ENCODE measurements around the gene MEGF6.

Gene MEGF6

DNA sequence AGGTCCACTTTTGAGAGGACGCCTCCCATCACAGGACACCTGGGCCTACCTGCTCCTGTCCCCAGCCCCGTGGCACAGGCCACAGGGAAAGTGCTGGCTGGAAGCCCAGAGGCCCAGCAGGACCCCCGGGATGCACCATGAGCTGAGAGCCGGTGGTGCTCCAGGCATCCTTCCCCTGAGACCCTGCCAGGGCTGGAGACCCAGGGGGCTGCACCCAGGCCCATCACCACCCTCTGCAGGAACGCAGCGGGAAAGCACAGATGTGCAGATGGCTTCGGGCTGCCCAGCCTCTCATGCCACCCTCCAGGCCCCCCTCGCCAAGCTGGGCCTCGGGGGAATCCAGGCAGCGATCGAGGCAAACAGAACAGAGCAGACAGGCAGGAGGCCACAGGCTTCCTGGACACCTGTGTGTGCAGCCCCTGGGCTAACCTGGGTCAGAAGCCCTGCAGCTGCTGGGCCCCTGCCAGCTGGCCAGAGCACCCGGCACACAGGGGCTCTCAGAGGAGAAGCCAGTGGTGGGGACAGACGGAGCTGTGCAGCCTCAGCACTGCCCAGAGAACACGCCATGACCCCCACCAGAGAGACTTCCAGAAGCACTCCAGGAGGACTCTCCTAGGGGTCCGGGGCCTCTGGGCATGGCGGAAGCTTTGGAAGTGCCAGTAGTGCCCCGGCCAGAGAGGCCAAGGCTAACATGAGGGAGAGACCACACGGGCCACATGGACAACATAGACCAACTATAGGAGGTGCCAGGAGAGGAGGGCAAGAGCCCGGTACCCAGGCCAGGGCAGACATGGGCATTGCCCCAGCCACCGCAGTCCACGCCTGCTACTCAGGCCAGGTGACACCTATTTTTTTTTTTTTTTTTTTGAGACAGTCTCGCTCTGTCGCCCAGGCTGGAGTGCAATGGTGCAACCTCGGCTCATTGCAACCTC, 85.5 kb downstream of the MEGF6 start:
- Histone ChIP-seq H2BK12ac (ENCODE audit: low read length in 2 of 2) (no peak overlapping the region), H3K27me3 (ENCODE audit: control insufficient read depth in 1 of 2, insufficient read depth in 1 of 2, low read length in 2 of 2) (peaks cover 3 to 77% of the 10 kb centered on the region in 2 experiments), H2BK120ac (ENCODE audit: low read depth, low read length) (no peak overlapping the region), H3K23ac (ENCODE audit: low read length in 2 of 2) (no peak overlapping the region), H4K91ac (ENCODE audit: low read length) (no peak overlapping the region), H3K36me3 (ENCODE audit: control insufficient read depth in 1 of 2, insufficient read depth in 2 of 2, low read depth in 1 of 2, low read length in 2 of 2) (no peaks in the 10 kb centered on the region), H3K9me3 (ENCODE audit: control insufficient read depth, low read length) (no peaks in the 10 kb centered on the region), H2BK15ac (ENCODE audit: low read depth, poor library complexity, severe bottlenecking) (no peak overlapping the region), H3K4me3 (ENCODE audit: insufficient read depth in 1 of 2, low read depth in 1 of 2, low read length in 2 of 2) (no peak overlapping the region), H3K9ac (ENCODE audit: low read length) (no peak overlapping the region), H3K4me1 (ENCODE audit: control insufficient read depth, insufficient read depth, low read depth, low read length) (peaks cover 18% of the 10 kb centered on the region), H2AFZ (ENCODE audit: low read depth, low read length) (no peak overlapping the region), H3K79me1 (replicated peaks; ENCODE audit: low read length, poor library complexity, severe bottlenecking) (no peaks in the 10 kb centered on the region), H3K4ac (ENCODE audit: low read depth in 1 of 2, low read length in 2 of 2) (no peak overlapping the region), H2BK5ac (ENCODE audit: low read depth, low read length, poor library complexity, severe bottlenecking) (no peak overlapping the region), H3K14ac (ENCODE audit: low read length in 2 of 2) (no peak overlapping the region), H3K4me2 (ENCODE audit: low read length, poor library complexity, severe bottlenecking) (no peak overlapping the region), H3K18ac (ENCODE audit: low read depth in 1 of 2, low read length in 2 of 2) (no peak overlapping the region), H3K27ac (ENCODE audit: low read length, poor library complexity, severe bottlenecking) (no peak overlapping the region), H2AK5ac (ENCODE audit: low read length, severe bottlenecking) (no peak overlapping the region), H4K8ac (ENCODE audit: low read length) (no peak overlapping the region)
- WGBS: 90% methylated on average over 24 of the region's 24 CpGs
- no peak for DNase-seq

DNA sequence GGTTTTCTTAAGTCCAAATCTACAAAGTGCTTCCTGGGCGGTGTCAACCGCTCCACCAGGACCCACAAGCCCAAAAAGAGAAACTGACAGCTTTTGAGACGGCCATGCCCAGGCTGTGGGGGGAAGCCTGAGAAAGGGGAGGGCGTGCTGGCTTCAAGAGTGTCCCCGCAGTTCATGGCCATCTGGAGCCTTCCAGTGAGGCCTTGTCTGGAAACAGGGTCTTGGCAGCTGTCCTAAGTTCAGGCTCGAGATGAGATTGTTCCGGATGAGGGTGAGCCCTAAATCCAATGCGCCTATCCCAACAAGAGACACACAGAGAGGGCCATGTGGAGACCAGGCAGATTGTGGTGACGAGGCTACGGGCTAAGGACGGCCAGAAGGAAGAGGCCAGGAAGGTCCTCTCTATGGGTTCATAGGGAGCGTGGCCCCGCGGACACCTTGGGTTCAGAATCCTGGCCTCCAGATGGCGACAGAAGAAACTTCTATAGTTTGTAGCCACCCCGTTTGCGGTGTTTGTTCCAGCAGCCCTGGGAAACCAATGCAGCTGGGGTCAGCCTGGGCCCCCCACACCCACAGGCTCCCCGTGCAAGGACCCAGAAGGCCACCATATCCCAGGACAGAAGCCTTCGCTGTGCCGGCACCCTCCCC, 86.6 kb downstream of the MEGF6 start:
- Histone ChIP-seq H3K36me3 (ENCODE audit: control insufficient read depth in 1 of 2, insufficient read depth in 2 of 2, low read depth in 1 of 2, low read length in 2 of 2) (peaks cover 0 to 3% of the 10 kb centered on the region in 2 experiments), H3K23ac (ENCODE audit: low read length in 2 of 2) (no peak overlapping the region), H3K27ac (ENCODE audit: low read length, poor library complexity, severe bottlenecking) (no peak overlapping the region), H2BK15ac (ENCODE audit: low read depth, poor library complexity, severe bottlenecking) (no peak overlapping the region), H3K4me3 (ENCODE audit: insufficient read depth in 1 of 2, low read depth in 1 of 2, low read length in 2 of 2) (no peak overlapping the region), H3K9me3 (ENCODE audit: control insufficient read depth, low read length) (no peaks in the 10 kb centered on the region), H3K4ac (ENCODE audit: low read depth in 1 of 2, low read length in 2 of 2) (no peak overlapping the region), H3K27me3 (ENCODE audit: control insufficient read depth in 1 of 2, insufficient read depth in 1 of 2, low read length in 2 of 2) (peaks cover 0 to 66% of the 10 kb centered on the region in 2 experiments), H3K18ac (ENCODE audit: low read depth in 1 of 2, low read length in 2 of 2) (no peak overlapping the region), H3K4me2 (ENCODE audit: low read length, poor library complexity, severe bottlenecking) (no peak overlapping the region), H3K4me1 (ENCODE audit: control insufficient read depth, insufficient read depth, low read depth, low read length) (peaks cover 9% of the 10 kb centered on the region), H2AK5ac (ENCODE audit: low read length, severe bottlenecking) (no peak overlapping the region), H3K14ac (ENCODE audit: low read length in 2 of 2) (no peak overlapping the region), H2BK120ac (ENCODE audit: low read depth, low read length) (no peak overlapping the region), H4K8ac (ENCODE audit: low read length) (no peak overlapping the region), H2BK5ac (ENCODE audit: low read depth, low read length, poor library complexity, severe bottlenecking) (no peak overlapping the region), H2AFZ (ENCODE audit: low read depth, low read length) (no peak overlapping the region), H3K79me1 (replicated peaks; ENCODE audit: low read length, poor library complexity, severe bottlenecking) (no peaks in the 10 kb centered on the region), H3K9ac (ENCODE audit: low read length) (no peak overlapping the region), H4K91ac (ENCODE audit: low read length) (no peak overlapping the region), H2BK12ac (ENCODE audit: low read length in 2 of 2) (no peak overlapping the region)
- 82% methylated on average over 20 of the region's 20 CpGs for WGBS
- DNase-seq: no peak

GRCh38 chr1:3523980-3524379, 87.3 kb downstream of the MEGF6 start:
- no peak overlapping the region for H3K18ac ChIP-seq (ENCODE audit: low read depth in 1 of 2, low read length in 2 of 2)
- H2BK15ac ChIP-seq (ENCODE audit: low read depth, poor library complexity, severe bottlenecking): no peak overlapping the region
- no peaks in the 10 kb centered on the region for H3K79me1 ChIP-seq (replicated peaks; ENCODE audit: low read length, poor library complexity, severe bottlenecking)
- no peak overlapping the region for H4K8ac ChIP-seq (ENCODE audit: low read length)
- no peak overlapping the region for H4K91ac ChIP-seq (ENCODE audit: low read length)
- no peak overlapping the region for H3K27ac ChIP-seq (ENCODE audit: low read length, poor library complexity, severe bottlenecking)
- no peak overlapping the region for H2AFZ ChIP-seq (ENCODE audit: low read depth, low read length)
- H3K14ac ChIP-seq (ENCODE audit: low read length in 2 of 2): no peak overlapping the region
- H3K4me3 ChIP-seq (ENCODE audit: insufficient read depth in 1 of 2, low read depth in 1 of 2, low read length in 2 of 2): no peak overlapping the region
- no peak overlapping the region for H3K4ac ChIP-seq (ENCODE audit: low read depth in 1 of 2, low read length in 2 of 2)
- no peak overlapping the region for H2BK120ac ChIP-seq (ENCODE audit: low read depth, low read length)
- peaks cover 0 to 9% of the 10 kb centered on the region in 2 experiments for H3K36me3 ChIP-seq (ENCODE audit: control insufficient read depth in 1 of 2, insufficient read depth in 2 of 2, low read depth in 1 of 2, low read length in 2 of 2)
- H3K4me2 ChIP-seq (ENCODE audit: low read length, poor library complexity, severe bottlenecking): no peak overlapping the region
- DNase-seq: no peak
- H3K9ac ChIP-seq (ENCODE audit: low read length): no peak overlapping the region
- WGBS: 92% methylated on average over 13 of the region's 13 CpGs
- H3K23ac ChIP-seq (ENCODE audit: low read length in 2 of 2): no peak overlapping the region
- H3K4me1 ChIP-seq (ENCODE audit: control insufficient read depth, insufficient read depth, low read depth, low read length): peaks cover 9% of the 10 kb centered on the region
- H2BK5ac ChIP-seq (ENCODE audit: low read depth, low read length, poor library complexity, severe bottlenecking): no peak overlapping the region
- H3K9me3 ChIP-seq (ENCODE audit: control insufficient read depth, low read length): no peaks in the 10 kb centered on the region
- H2BK12ac ChIP-seq (ENCODE audit: low read length in 2 of 2): no peak overlapping the region
- H3K27me3 ChIP-seq (ENCODE audit: control insufficient read depth in 1 of 2, insufficient read depth in 1 of 2, low read length in 2 of 2): peaks cover 0 to 59% of the 10 kb centered on the region in 2 experiments
- H2AK5ac ChIP-seq (ENCODE audit: low read length, severe bottlenecking): no peak overlapping the region

DNA sequence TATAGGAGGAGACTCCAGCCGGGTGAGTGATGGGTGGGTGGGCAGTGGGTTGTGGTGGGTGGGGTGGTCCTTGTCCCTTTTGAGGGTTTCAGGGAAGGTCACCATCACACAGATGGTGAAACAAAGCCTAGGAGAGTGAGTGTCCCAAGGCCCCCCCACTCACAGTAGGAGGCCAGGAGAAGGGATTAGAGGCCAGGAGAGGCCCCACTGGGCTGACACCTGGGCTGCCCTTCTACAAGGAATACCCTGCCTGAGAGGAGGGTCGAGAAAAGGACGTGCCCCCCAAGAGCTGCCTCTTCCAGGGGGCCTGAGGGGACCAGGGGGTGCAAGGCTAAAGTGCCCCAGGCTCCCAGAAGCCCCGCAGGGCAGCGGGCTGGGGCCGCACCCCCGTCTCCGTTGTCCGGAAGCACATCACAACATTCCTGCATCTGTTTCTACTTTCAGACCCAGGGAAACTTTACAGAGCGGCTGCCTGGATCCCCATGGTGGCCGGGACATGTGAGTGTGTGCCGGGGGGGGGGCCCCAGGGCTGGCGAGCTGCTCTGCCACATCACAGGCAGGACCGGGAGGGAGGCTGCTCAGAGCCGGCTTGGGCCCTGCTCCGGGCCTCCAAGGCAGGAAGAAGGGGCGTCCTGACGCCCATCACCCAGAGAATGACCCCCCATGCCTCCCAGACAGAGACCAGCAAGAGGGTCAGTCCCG, 88.6 kb downstream of the MEGF6 start:
- peaks cover 0 to 11% of the 10 kb centered on the region in 2 experiments for H3K36me3 ChIP-seq (ENCODE audit: control insufficient read depth in 1 of 2, insufficient read depth in 2 of 2, low read depth in 1 of 2, low read length in 2 of 2)
- H4K91ac ChIP-seq (ENCODE audit: low read length): no peak overlapping the region
- H3K27ac ChIP-seq (ENCODE audit: low read length, poor library complexity, severe bottlenecking): no peak overlapping the region
- WGBS: 75% methylated on average over 19 of the region's 19 CpGs
- H3K4me3 ChIP-seq (ENCODE audit: insufficient read depth in 1 of 2, low read depth in 1 of 2, low read length in 2 of 2): peak overlapping the region in 1 of 2 experiments; percentile 24
- H3K23ac ChIP-seq (ENCODE audit: low read length in 2 of 2): no peak overlapping the region
- H3K9ac ChIP-seq (ENCODE audit: low read length): peak overlapping the region; percentile 86
- H2AK5ac ChIP-seq (ENCODE audit: low read length, severe bottlenecking): no peak overlapping the region
- H3K4me1 ChIP-seq (ENCODE audit: control insufficient read depth, insufficient read depth, low read depth, low read length): peaks cover 8% of the 10 kb centered on the region
- H2BK15ac ChIP-seq (ENCODE audit: low read depth, poor library complexity, severe bottlenecking): no peak overlapping the region
- DNase-seq: no peak
- H3K14ac ChIP-seq (ENCODE audit: low read length in 2 of 2): no peak overlapping the region
- peaks cover 0 to 47% of the 10 kb centered on the region in 2 experiments for H3K27me3 ChIP-seq (ENCODE audit: control insufficient read depth in 1 of 2, insufficient read depth in 1 of 2, low read length in 2 of 2)
- no peak overlapping the region for H3K4ac ChIP-seq (ENCODE audit: low read depth in 1 of 2, low read length in 2 of 2)
- no peak overlapping the region for H3K18ac ChIP-seq (ENCODE audit: low read depth in 1 of 2, low read length in 2 of 2)
- no peaks in the 10 kb centered on the region for H3K79me1 ChIP-seq (replicated peaks; ENCODE audit: low read length, poor library complexity, severe bottlenecking)
- no peak overlapping the region for H3K4me2 ChIP-seq (ENCODE audit: low read length, poor library complexity, severe bottlenecking)
- no peaks in the 10 kb centered on the region for H3K9me3 ChIP-seq (ENCODE audit: control insufficient read depth, low read length)
- no peak overlapping the region for H2BK5ac ChIP-seq (ENCODE audit: low read depth, low read length, poor library complexity, severe bottlenecking)
- H4K8ac ChIP-seq (ENCODE audit: low read length): no peak overlapping the region
- H2AFZ ChIP-seq (ENCODE audit: low read depth, low read length): no peak overlapping the region
- no peak overlapping the region for H2BK12ac ChIP-seq (ENCODE audit: low read length in 2 of 2)
- no peak overlapping the region for H2BK120ac ChIP-seq (ENCODE audit: low read depth, low read length)
